GM21529 (cell line): ENCODE results near the gene LRRFIP1.

Experiments
- ATAC-seq: cut with Tn5 transposase; IDR thresholded peaks from one replicate; pipeline ENCODE4 v1.9.1; 2021; ENCODE audit not compliant: unreplicated experiment

Gene LRRFIP1

DNA sequence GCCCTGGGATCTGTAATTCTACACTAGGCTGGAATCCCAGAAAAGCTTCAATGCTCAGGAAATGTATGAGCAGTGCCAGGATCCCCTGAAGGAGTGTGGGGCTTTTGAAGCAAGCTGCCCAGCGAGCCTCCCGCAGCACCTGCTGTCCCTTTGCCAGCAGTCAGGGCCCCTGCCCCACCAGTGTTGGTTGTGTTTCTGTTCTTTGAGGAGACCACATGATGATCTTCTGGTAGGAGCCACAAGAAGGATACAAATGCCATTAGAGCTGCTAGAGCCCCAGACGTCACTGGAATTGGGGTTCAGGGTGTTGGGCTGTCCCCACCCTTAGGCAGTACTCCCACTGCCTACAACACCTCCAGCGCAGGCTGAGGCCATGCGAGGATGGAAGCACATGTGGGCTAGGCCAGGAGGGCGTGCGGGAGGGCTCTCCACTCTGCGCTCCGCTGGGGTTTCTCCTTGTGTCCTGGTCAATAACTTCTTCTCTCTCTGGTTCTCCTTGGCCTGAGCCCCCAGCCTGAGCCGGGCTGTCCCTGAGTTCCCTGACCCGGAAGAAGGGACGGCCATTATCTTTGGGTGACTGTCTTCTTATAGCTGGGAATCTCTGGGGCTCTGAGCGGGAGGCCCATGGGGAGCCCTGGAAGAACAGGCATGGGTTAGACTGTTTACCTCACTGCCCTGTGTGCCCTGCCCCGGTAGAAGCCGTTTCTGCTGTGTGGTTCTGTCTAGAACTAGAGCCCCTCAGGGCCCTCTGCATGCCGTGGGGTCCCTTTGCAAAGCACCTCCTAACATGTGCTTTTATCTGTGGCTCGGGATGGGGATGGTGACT, 73.9 kb downstream of the LRRFIP1 start:
- ATAC-seq = no peak

DNA sequence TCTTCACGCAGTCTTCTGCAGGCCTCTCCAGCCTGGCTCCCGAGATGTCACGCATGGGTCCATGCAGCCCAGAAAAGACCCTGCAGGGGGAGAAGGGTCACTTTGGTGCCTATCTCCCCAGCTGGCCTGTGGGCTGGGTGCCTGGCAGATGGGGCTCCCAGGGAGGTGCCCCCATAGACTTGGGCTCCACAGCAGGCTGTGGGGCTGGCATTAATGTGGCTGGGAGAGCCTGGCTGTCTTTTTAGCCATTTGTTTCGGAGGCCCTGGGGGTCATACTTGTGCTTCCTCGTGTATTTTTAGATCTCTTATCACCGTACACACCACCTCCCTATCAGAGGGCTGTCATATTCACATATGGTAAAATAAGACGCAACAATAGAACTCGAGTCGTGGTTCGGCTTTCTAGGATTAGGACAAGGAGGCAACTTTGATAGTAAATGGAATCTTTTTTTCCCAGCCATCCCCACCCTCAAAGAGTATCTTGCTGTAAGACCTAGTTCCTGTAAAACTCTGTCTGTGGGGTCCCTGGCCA, 74.5 kb downstream of the LRRFIP1 start:
- no peak for ATAC-seq

DNA sequence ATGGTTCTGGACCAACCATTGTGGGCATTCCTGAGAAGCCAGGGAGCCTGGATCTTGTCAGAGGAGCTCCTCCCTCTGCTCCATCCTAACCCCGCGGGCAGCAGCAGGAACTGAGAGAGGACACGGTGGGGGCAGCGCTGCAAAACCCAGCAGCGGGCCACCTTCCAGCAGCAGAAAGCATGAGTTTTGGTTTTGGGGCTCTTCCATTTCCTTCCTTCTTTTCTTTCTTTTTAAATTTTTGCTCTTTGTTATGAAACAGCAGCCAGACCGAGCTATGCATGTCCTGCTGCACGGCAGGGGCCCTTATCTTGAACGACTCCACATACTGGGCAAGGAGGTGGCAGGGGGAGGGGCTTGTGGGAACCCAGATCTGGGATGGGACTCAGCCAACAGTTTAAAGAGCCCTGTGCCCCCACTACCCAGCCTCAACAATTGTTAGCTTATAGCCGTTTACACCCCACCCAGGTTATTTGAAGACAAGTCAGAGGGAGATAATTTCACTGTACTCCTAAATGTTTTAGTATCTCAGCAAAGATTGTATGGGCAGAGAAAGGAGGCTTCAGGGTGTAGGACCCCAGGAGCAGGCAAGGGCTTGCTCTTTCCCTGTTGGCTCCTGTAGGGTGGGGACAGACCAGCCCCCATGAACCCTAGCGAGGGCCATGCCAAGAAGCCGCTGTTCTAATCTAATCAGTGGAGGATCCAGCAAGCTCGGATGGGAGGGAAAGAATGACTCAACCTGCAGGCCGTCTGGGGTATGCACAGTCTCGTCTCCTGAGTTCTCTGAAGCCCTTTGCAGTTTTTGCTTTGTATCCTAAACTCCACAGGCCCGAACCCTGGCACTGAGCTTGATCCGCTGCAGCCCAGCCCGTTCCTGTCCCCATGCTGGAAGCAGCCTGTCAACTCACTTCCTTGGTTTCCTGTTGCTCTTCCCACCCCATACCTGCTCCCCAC, 75.3 kb downstream of the LRRFIP1 start:
- ATAC-seq = no peak

GRCh38 chr2:237704501-237705434, 77.4 kb downstream of the LRRFIP1 start:
- no peak for ATAC-seq

DNA sequence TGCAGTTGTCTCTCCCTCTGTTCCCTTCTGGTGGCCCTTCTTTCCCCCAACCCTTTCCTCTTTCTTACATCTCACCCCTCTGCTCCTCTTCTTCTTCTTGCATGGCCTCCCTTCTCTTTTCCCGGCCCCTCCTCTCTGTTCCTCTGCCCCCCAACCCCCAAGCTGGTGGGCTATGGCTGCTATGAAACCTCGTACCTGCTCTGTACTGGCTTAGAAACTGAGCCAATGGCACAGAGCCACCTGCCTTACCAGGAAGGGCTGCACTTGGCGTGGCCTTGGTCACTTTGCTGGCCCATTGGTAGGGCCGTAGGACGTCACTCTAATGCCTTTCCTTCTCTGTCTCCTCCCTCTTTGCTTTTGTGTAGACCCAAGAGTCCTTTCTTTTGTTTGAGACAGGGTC, 78.9 kb downstream of the LRRFIP1 start:
- no peak for ATAC-seq

- no peak for ATAC-seq
Measured at GRCh38 chr2:237708065-237708398, 80.6 kb downstream of the LRRFIP1 start.

- no peak for ATAC-seq
Measured at GRCh38 chr2:237708491-237708890, 81.1 kb downstream of the LRRFIP1 start.

DNA sequence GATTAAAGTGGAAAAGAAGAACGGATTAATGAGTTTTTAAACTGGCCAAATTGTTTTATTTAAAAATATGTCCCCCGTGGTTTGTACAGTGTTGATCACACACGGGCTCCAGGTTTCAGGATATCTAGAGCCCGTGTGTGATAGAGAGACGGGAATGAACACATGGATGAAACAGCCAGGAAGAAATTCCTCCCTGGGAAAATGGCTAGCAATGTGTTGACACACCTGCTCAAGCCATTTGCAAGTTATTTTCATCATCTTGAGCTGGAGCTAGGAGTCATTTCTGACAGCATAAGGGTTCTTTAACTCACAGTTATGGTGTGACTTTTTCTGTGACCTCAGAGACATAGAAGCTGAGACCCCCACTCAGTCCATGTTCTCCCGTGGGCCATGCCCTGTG, 81.6 kb downstream of the LRRFIP1 start:
- ATAC-seq = no peak

- ATAC-seq = no peak
Measured at GRCh38 chr2:237711458-237712150, 84.2 kb downstream of the LRRFIP1 start.

GRCh38 chr2:237712477-237713377, 85.3 kb downstream of the LRRFIP1 start:
- no peak for ATAC-seq

DNA sequence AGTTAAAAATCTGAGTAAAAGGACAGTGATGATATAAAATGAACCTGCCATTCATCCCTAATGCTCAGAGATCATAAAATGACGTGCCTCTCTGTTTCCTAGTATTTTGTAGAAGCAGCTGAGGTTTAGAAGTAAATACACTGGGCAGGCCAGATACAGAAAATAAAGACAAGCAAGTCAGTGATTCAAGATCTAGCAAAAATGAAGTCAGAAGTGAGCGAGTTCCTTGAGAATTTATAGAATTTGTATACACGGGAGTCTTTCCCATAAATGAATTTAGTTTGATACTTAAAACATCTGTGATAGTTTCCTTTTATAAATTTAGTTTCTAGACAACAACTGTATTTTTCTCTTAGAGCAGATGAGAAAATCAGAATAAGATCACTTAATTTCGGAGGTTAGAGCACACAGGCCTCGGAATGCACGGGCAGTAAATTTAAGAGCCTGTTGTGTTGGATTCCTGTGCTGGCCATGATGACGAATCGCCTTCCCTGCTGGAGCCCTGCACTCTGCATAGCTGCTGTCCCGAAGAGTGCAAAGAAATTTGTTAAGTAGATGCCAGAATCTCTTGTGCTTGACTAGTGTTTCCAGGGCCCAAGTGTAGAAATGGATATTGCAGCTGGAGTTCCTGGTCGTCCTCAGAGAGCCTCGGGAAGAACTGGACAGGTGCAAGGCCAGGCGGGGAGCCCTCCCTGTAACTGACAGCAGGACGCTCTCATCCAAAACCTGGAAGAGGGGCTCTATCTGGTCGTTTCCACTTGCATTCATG, 87.5 kb downstream of the LRRFIP1 start:
- no peak for ATAC-seq

GRCh38 chr2:237715459-237715947, 88.1 kb downstream of the LRRFIP1 start:
- no peak for ATAC-seq

- ATAC-seq = no peak
Measured at GRCh38 chr2:237716011-237716410, 88.6 kb downstream of the LRRFIP1 start.

DNA sequence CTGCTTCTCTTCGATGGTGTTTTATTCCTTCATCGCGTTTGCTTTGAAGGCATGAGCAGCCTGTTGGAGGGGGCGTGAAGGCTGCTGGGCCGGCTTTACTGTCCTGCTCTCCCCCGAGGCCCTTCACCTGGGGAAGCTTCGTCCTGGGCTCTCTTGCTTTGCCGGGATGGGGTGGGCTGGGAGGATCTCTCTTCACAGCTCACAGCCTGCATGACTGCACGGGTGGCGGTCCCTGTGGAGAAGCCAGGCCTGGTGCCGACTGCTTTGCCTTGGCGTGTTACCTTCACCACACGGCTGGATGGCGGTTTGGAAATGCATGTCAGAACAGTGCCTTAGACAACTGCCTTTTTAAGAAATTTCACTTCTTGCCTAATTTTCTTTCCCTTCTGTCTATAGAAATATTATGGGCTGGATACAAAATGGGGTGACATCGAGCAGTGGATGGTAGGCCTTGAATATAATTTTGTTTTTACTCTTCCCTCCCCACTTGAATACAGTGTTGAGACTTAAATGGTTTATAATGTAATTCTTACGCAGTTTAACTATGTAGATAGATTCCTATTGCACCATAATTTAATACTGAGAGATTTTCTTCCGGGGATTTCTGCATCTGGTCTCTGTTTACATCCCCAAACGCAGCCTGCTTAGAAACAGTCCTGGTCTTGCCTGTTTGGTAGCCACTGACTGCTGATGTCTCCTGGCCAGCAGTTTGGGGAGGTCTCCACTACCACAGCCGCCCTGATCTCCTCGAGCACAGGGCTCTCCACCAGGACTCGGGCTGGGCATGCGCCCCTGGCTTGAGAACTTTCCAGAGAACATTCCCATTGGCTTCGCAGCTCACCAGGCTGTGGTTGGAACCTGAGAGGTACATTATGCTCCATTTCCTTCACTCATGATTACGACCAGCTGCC, 90.2 kb downstream of the LRRFIP1 start:
- no peak for ATAC-seq

DNA sequence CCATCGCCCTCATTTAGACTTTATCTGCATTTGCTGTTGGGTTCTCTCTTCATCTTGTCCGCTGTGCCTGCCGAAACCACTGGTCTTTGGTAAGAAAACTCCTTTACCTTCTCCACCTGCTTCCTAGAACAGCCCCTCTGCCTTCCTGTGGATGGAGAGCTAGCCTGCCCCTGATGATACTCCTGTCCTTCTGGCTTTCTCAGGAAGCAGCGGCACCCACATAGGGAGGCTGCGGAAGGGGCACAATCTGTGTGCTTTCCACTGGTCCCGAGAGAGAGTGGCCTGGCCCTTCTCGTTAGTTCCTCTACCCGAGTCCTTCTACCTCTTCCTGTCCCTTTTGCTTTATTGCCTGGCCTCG, 90.9 kb downstream of the LRRFIP1 start:
- no peak for ATAC-seq

DNA sequence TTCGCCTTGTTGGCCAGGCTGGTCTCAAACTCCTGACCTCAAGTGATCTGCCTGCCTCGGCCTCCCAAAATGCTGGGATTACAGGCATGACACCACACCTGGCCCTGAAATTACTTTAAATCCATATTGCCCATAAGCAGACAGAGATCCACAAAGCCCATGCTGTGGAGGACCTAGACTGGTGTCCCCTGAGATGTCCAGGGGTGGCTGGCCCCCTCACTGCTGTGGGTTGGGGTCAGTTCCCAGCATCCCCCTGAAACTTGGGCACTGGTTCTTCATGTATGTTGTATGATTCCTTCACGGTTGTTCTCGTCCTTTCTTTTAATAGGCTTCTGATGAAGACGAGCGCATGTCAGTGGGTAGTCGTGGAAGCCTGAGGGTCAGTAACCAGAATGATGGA, 93.1 kb downstream of the LRRFIP1 start:
- ATAC-seq = no peak

DNA sequence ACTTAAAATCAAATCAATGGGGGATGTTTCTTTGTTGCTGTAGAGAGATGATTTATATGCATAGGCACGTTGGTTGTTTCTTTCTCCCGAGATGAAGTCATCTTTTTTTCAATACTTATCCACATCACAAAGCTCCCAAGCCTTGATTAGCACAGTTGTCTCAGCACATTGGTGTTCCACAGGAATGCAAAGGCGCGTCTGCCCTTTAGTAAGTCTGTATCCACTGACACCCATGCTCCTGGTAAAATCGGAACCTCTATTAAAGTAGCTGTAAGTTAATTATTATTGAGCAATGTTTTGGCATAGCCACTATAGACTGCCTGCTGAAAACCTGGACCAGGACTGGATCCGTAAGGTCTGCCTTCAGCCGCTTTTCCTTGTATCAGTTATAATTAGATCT, 93.6 kb downstream of the LRRFIP1 start:
- ATAC-seq = no peak
